Liver (tissue), 9 donors: ENCODE data around the gene PON1. TPM values are rescaled to one million over a fixed set of nuclear protein-coding genes. Genes with fewer than 3 reads are reported as not detected.

Source experiments
- DNase-seq: peaks from one replicate; pipeline ENCODE4 v3.0.0-alpha.2; 2017; ENCODE audit warnings: low spot score
- H3K27ac ChIP-seq, 2 donors: one replicate each; pipeline ENCODE4 v1.7.0; 2013; ENCODE audit warnings: inconsistent platforms in 2 of 2, low read length in 2 of 2, control low read depth in 1 of 2, low read depth in 1 of 2, mild to moderate bottlenecking in 1 of 2
- H3K27me3 ChIP-seq, 4 donors: one replicate each; pipeline versions ENCODE4 v1.6.1 to v1.7.0; 2013; ENCODE audit warnings: low read length in 3 of 4, inconsistent platforms in 1 of 4, mild to moderate bottlenecking in 1 of 4, moderate library complexity in 1 of 4; ENCODE audit not compliant: control insufficient read depth in 4 of 4, insufficient read depth in 4 of 4
- H3K36me3 ChIP-seq, 4 donors: one replicate each; pipeline versions ENCODE4 v1.6.1 to v1.7.0; 2013; ENCODE audit warnings: low read length in 3 of 4, mild to moderate bottlenecking in 3 of 4, low read depth in 1 of 4, moderate library complexity in 1 of 4; ENCODE audit not compliant: control insufficient read depth in 4 of 4, insufficient read depth in 3 of 4
- H3K4me1 ChIP-seq, 4 donors: one replicate each; pipeline versions ENCODE4 v1.6.1 to v1.7.0; 2013; ENCODE audit warnings: low read length in 3 of 4, mild to moderate bottlenecking in 3 of 4, moderate library complexity in 1 of 4; ENCODE audit not compliant: control insufficient read depth in 4 of 4, insufficient read depth in 4 of 4
- H3K4me3 ChIP-seq, 3 donors: one replicate each; pipeline versions ENCODE4 v1.6.1 to v1.7.0; 2013; ENCODE audit warnings: low read length in 3 of 3, control low read depth in 1 of 3, low read depth in 1 of 3, mild to moderate bottlenecking in 1 of 3
- H3K9ac ChIP-seq, 2 donors: one replicate each; pipeline ENCODE4 v1.7.0; 2013; ENCODE audit warnings: low read length in 2 of 2, mild to moderate bottlenecking in 2 of 2, moderate library complexity in 2 of 2, control low read depth in 1 of 2, low read depth in 1 of 2
- H3K9me3 ChIP-seq, 4 donors: one replicate each; pipeline versions ENCODE4 v1.6.1 to v1.7.0; 2013; ENCODE audit warnings: low read length in 3 of 4; ENCODE audit not compliant: control insufficient read depth in 4 of 4
- FOXA1 ChIP-seq: IDR thresholded peaks from 2 replicates; pipeline ENCODE4 v1.6.1; 2016; ENCODE audit warnings: antibody characterized with exemption
- FOXA2 ChIP-seq: IDR thresholded peaks from 2 replicates; pipeline ENCODE4 v1.6.1; 2016; ENCODE audit warnings: antibody characterized with exemption
- HNF4A ChIP-seq, 2 donors: conservative IDR thresholded peaks; 2 replicates each; pipeline ENCODE4 v1.6.1; 2016; ENCODE audit warnings: antibody characterized with exemption in 2 of 2, mild to moderate bottlenecking in 2 of 2
- HNF4G ChIP-seq: IDR thresholded peaks from 2 replicates; pipeline ENCODE4 v1.6.1; 2016; ENCODE audit warnings: antibody characterized with exemption
- JUND ChIP-seq, 2 donors: IDR thresholded peaks; 2 replicates each; pipeline ENCODE4 v1.6.1; 2016; ENCODE audit warnings: antibody characterized with exemption in 2 of 2
- NR2F2 ChIP-seq: IDR thresholded peaks from 2 replicates; pipeline ENCODE4 v1.6.1; 2016; ENCODE audit warnings: antibody characterized with exemption
- RAD21 ChIP-seq, 2 donors: IDR thresholded peaks; 2 replicates each; pipeline ENCODE4 v1.6.1; 2016; ENCODE audit warnings: antibody characterized with exemption in 2 of 2, mild to moderate bottlenecking in 2 of 2
- RXRA ChIP-seq, 2 donors: IDR thresholded peaks; 2 replicates each; pipeline ENCODE4 v1.6.1; 2017 to 2018; ENCODE audit warnings: antibody characterized with exemption in 2 of 2, mild to moderate bottlenecking in 1 of 2
- TAF1 ChIP-seq: conservative IDR thresholded peaks from 2 replicates; pipeline ENCODE4 v1.6.1; 2016; ENCODE audit warnings: antibody characterized with exemption, mild to moderate bottlenecking
- YY1 ChIP-seq: IDR thresholded peaks from 2 replicates; pipeline ENCODE4 v1.6.1; 2016; ENCODE audit warnings: antibody characterized with exemption, mild to moderate bottlenecking
- ZBTB33 ChIP-seq: IDR thresholded peaks from 2 replicates; pipeline ENCODE4 v1.6.1; 2016; ENCODE audit warnings: antibody characterized with exemption
- WGBS: extraction: QIAGEN DNeasy Blood & Tissue Kit; methylation state at CpG from one replicate; pipeline ENCODE4 v1.1.7; 2013; 5-methylcytosine and 5-hydroxymethylcytosine counted together
- polyA plus RNA-seq, 2 donors: library from polyadenylated mRNA; stranded (reverse) in 1 of 2; unstranded in 1 of 2; fragments of 200-250 nt in 1 of 2; fragments of >200 nt in 1 of 2; fragmentation: Nextera tagmentation in 1 of 2; extraction: Ambion mirVana in 1 of 2; gene quantifications; one replicate each; pipeline versions ENCODE4 v1.2.1 to v1.2.3, GENCODE V29; 2013 to 2015
- total RNA-seq, 2 donors: library from RNA; depleted of rRNA; stranded (reverse); fragments of >200 nt; gene quantifications; one replicate each; pipeline ENCODE4 v1.2.3, GENCODE V29; 2014
- TF ChIP-seq, protein P1 (sequence below): IDR thresholded peaks from 2 replicates; pipeline ENCODE4 v1.6.1; 2016; ENCODE audit warnings: antibody characterized with exemption
- TF ChIP-seq, protein P2 (sequence below): IDR thresholded peaks from 2 replicates; pipeline ENCODE4 v1.6.1; 2016; ENCODE audit warnings: antibody characterized with exemption, mild to moderate bottlenecking
- TF ChIP-seq, protein P3 (sequence below): fragments of 150-350 bp; IDR thresholded peaks from 2 replicates; pipeline ENCODE4 v1.5.1; 2017; ENCODE audit warnings: improper control_type of control experiment, low read depth, low read length; ENCODE audit not compliant: missing input control
- donor health status: healthy.
- donor health status: healthy.
- donor health status: healthy.
- donor health status: healthy.
- donor health status: healthy.

The PON1 gene
- total and polyA plus RNA-seq, 4 donors: 54.8 to 1,101 (median 207) TPM

GRCh38 chr7:95276114-95276513 lies 48.2 kb downstream of the PON1 start:
- no peak for DNase-seq
- H3K27ac ChIP-seq: no peak overlapping the region
- H3K36me3 ChIP-seq: no peaks in the 10 kb centered on the region
- 94% methylated on average over 2 of the region's 2 CpGs for WGBS
- TF ChIP-seq ZBTB33: no peak
- TF ChIP-seq YY1: no peak
- TF ChIP-seq HNF4A (conservative IDR thresholded peaks at IDR 0.05): no peak
- TF ChIP-seq FOXA2: no peak
- TF ChIP-seq, protein P1, sequence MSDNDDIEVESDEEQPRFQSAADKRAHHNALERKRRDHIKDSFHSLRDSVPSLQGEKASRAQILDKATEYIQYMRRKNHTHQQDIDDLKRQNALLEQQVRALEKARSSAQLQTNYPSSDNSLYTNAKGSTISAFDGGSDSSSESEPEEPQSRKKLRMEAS: no peak
- TF ChIP-seq, protein P2, sequence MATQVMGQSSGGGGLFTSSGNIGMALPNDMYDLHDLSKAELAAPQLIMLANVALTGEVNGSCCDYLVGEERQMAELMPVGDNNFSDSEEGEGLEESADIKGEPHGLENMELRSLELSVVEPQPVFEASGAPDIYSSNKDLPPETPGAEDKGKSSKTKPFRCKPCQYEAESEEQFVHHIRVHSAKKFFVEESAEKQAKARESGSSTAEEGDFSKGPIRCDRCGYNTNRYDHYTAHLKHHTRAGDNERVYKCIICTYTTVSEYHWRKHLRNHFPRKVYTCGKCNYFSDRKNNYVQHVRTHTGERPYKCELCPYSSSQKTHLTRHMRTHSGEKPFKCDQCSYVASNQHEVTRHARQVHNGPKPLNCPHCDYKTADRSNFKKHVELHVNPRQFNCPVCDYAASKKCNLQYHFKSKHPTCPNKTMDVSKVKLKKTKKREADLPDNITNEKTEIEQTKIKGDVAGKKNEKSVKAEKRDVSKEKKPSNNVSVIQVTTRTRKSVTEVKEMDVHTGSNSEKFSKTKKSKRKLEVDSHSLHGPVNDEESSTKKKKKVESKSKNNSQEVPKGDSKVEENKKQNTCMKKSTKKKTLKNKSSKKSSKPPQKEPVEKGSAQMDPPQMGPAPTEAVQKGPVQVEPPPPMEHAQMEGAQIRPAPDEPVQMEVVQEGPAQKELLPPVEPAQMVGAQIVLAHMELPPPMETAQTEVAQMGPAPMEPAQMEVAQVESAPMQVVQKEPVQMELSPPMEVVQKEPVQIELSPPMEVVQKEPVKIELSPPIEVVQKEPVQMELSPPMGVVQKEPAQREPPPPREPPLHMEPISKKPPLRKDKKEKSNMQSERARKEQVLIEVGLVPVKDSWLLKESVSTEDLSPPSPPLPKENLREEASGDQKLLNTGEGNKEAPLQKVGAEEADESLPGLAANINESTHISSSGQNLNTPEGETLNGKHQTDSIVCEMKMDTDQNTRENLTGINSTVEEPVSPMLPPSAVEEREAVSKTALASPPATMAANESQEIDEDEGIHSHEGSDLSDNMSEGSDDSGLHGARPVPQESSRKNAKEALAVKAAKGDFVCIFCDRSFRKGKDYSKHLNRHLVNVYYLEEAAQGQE: no peak
- TF ChIP-seq HNF4G: no peak
- TF ChIP-seq RXRA (IDR thresholded peaks at IDR 0.05): no peak
- TF ChIP-seq FOXA1: no peak
- no peak for TF ChIP-seq NR2F2
- TF ChIP-seq JUND (IDR thresholded peaks at IDR 0.05): no peak
- TF ChIP-seq, protein P3, sequence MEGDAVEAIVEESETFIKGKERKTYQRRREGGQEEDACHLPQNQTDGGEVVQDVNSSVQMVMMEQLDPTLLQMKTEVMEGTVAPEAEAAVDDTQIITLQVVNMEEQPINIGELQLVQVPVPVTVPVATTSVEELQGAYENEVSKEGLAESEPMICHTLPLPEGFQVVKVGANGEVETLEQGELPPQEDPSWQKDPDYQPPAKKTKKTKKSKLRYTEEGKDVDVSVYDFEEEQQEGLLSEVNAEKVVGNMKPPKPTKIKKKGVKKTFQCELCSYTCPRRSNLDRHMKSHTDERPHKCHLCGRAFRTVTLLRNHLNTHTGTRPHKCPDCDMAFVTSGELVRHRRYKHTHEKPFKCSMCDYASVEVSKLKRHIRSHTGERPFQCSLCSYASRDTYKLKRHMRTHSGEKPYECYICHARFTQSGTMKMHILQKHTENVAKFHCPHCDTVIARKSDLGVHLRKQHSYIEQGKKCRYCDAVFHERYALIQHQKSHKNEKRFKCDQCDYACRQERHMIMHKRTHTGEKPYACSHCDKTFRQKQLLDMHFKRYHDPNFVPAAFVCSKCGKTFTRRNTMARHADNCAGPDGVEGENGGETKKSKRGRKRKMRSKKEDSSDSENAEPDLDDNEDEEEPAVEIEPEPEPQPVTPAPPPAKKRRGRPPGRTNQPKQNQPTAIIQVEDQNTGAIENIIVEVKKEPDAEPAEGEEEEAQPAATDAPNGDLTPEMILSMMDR: no peak
- H3K9ac ChIP-seq: no peak overlapping the region
- no peaks in the 10 kb centered on the region for H3K4me1 ChIP-seq
- no peak overlapping the region for H3K4me3 ChIP-seq
- H3K27me3 ChIP-seq: no peaks in the 10 kb centered on the region
- H3K9me3 ChIP-seq: no peaks in the 10 kb centered on the region

- no peak overlapping the region for H3K9ac ChIP-seq
- no peaks in the 10 kb centered on the region for H3K27me3 ChIP-seq
- no peaks in the 10 kb centered on the region for H3K36me3 ChIP-seq
- H3K9me3 ChIP-seq: no peaks in the 10 kb centered on the region
- TF ChIP-seq JUND (IDR thresholded peaks at IDR 0.05) (no peak), YY1 (no peak), RAD21 (IDR thresholded peaks at IDR 0.05) (no peak), TAF1 (no peak), ZBTB33 (no peak)
- TF ChIP-seq, protein P3: no peak
- H3K4me3 ChIP-seq: no peak overlapping the region
- WGBS: 90% methylated on average over 5 of the region's 5 CpGs
- DNase-seq: no peak
- H3K27ac ChIP-seq: no peak overlapping the region
- H3K4me1 ChIP-seq: no peaks in the 10 kb centered on the region
Measured at GRCh38 chr7:95269640-95270039, 54.7 kb downstream of the PON1 start.
